ENCODE data around the gene SLC29A2. TPM values are rescaled to one million over a fixed set of nuclear protein-coding genes. Genes with fewer than 3 reads are reported as not detected.

SLC29A2 gene
- polyA plus RNA-seq, 3 donors, result 0.11 to 1.3 TPM; not detected in 1

DNA sequence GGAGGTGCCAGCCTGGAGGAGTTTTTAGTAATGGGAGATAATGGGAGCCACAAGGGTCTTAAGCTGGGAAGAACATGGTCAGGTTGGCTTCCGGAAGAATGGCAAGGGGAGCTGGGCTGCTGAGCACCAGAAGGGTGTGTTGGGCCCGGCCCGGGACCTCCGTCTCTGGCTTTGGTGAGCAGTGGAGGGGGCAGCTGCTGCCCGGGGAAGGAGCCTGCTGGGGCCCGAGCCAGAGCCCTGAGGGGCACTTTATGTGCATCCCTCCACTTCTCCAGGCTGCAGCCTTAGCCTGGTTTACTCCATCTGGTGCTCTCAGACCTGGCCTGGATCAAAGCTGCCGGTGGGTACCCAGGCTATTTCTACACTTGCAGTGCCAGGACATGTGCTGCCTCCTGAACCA is 40.5 kb upstream of the SLC29A2 start:
- Histone ChIP-seq H3K4me3 (replicated peaks in 1 of 3; ENCODE audit: low read depth in 2 of 3, low read length in 3 of 3) (no peak overlapping the region), H3K36me3 (replicated peaks in 1 of 2; ENCODE audit: control insufficient read depth in 1 of 2, insufficient read depth in 2 of 2, low read length in 2 of 2) (no peaks in the 10 kb centered on the region), H3K9ac (ENCODE audit: insufficient read depth, low read length, poor library complexity, severe bottlenecking) (no peak overlapping the region), H3K79me2 (ENCODE audit: insufficient read depth, low read length) (no peaks in the 10 kb centered on the region), H2AFZ (ENCODE audit: insufficient read depth, low read depth, low read length, poor library complexity, severe bottlenecking) (no peak overlapping the region), H4K20me1 (ENCODE audit: insufficient read depth, low read length) (no peaks in the 10 kb centered on the region), H3K4me1 (ENCODE audit: control insufficient read depth in 1 of 2, insufficient read depth in 2 of 2, low read length in 2 of 2) (peaks cover 7 to 12% of the 10 kb centered on the region in 2 donors), H3K4me2 (replicated peaks; ENCODE audit: extremely low read depth, low read length, poor library complexity, severe bottlenecking) (no peak overlapping the region), H3K9me3 (replicated peaks in 1 of 2; ENCODE audit: control insufficient read depth in 1 of 2, insufficient read depth in 1 of 2, low read length in 2 of 2) (no peaks in the 10 kb centered on the region), H3K27me3 (ENCODE audit: control insufficient read depth in 2 of 2, insufficient read depth in 2 of 2, low read length in 2 of 2) (peaks cover 0 to 25% of the 10 kb centered on the region in 2 donors), H3K27ac (ENCODE audit: low read depth in 1 of 2, low read length in 2 of 2) (no peak overlapping the region)
- WGBS (ENCODE audit: insufficient coverage), result 88% methylated on average over 7 of the region's 7 CpGs
- peak overlapping the region in 1 of 7 donors; percentile 9 for H3K27ac Mint-ChIP-seq
- peaks cover 28 to 46% (median 40%) of the 10 kb centered on the region in 3 donors for H3K27me3 Mint-ChIP-seq (ENCODE audit: low read depth in 3 of 3)
- H3K36me3 Mint-ChIP-seq, result no peaks in the 10 kb centered on the region
- H3K4me1 Mint-ChIP-seq, result peaks cover 4% of the 10 kb centered on the region
- TF ChIP-seq, protein P1, sequence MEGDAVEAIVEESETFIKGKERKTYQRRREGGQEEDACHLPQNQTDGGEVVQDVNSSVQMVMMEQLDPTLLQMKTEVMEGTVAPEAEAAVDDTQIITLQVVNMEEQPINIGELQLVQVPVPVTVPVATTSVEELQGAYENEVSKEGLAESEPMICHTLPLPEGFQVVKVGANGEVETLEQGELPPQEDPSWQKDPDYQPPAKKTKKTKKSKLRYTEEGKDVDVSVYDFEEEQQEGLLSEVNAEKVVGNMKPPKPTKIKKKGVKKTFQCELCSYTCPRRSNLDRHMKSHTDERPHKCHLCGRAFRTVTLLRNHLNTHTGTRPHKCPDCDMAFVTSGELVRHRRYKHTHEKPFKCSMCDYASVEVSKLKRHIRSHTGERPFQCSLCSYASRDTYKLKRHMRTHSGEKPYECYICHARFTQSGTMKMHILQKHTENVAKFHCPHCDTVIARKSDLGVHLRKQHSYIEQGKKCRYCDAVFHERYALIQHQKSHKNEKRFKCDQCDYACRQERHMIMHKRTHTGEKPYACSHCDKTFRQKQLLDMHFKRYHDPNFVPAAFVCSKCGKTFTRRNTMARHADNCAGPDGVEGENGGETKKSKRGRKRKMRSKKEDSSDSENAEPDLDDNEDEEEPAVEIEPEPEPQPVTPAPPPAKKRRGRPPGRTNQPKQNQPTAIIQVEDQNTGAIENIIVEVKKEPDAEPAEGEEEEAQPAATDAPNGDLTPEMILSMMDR (IDR thresholded peaks at IDR 0.05), result no peak
- intact Hi-C loops (cut with micrococcal nuclease), result loop anchor here in 1 of 2 donors (10.0 kb wide), 1 partner anchor 433 kb away; the partner anchor contains the start of gene RCE1
- no peak overlapping the region for H3K4me3 Mint-ChIP-seq
- no peak for DNase-seq
- peaks cover 0 to 2% (median 0%) of the 10 kb centered on the region in 7 donors for H3K9me3 Mint-ChIP-seq

DNA sequence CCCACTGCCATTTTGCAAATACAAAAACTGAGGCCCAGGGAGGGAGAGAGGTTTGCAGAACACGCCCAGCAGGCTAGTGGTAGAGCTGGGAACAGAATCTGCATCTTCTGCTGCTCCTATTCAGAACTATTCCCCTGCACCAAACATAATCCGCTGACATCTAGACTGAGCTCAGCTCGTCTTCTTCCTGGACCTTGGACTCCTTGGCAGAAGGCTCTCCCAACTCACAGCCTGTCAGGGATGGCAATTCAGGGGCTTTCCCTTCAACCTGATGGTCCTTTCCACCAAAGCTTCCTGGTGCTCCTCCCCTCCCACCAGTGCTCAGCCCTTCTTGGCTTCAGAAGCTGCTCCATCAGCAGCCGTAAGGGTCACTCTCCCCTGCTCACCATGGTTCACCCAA is 39.8 kb upstream of the SLC29A2 start:
- peaks cover 0 to 2% (median 0%) of the 10 kb centered on the region in 7 donors for H3K9me3 Mint-ChIP-seq
- intact Hi-C loops (cut with micrococcal nuclease), result loop anchor here in 1 of 2 donors (10.0 kb wide), 1 partner anchor 433 kb away; the partner anchor contains the start of gene RCE1
- Histone ChIP-seq H3K9me3 (replicated peaks in 1 of 2; ENCODE audit: control insufficient read depth in 1 of 2, insufficient read depth in 1 of 2, low read length in 2 of 2) (no peaks in the 10 kb centered on the region), H4K20me1 (ENCODE audit: insufficient read depth, low read length) (no peaks in the 10 kb centered on the region), H3K27me3 (ENCODE audit: control insufficient read depth in 2 of 2, insufficient read depth in 2 of 2, low read length in 2 of 2) (peaks cover 0 to 25% of the 10 kb centered on the region in 2 donors), H3K4me3 (replicated peaks in 1 of 3; ENCODE audit: low read depth in 2 of 3, low read length in 3 of 3) (no peak overlapping the region), H3K4me1 (ENCODE audit: control insufficient read depth in 1 of 2, insufficient read depth in 2 of 2, low read length in 2 of 2) (peaks cover 7 to 12% of the 10 kb centered on the region in 2 donors), H3K4me2 (replicated peaks; ENCODE audit: extremely low read depth, low read length, poor library complexity, severe bottlenecking) (no peak overlapping the region), H3K79me2 (ENCODE audit: insufficient read depth, low read length) (no peaks in the 10 kb centered on the region), H3K27ac (ENCODE audit: low read depth in 1 of 2, low read length in 2 of 2) (no peak overlapping the region), H3K36me3 (replicated peaks in 1 of 2; ENCODE audit: control insufficient read depth in 1 of 2, insufficient read depth in 2 of 2, low read length in 2 of 2) (no peaks in the 10 kb centered on the region), H3K9ac (ENCODE audit: insufficient read depth, low read length, poor library complexity, severe bottlenecking) (no peak overlapping the region), H2AFZ (ENCODE audit: insufficient read depth, low read depth, low read length, poor library complexity, severe bottlenecking) (no peak overlapping the region)
- peaks cover 4% of the 10 kb centered on the region for H3K4me1 Mint-ChIP-seq
- 85% methylated on average over 3 of the region's 4 CpGs for WGBS (ENCODE audit: insufficient coverage)
- H3K27me3 Mint-ChIP-seq (ENCODE audit: low read depth in 3 of 3), result peaks cover 28 to 41% (median 40%) of the 10 kb centered on the region in 3 donors
- no peaks in the 10 kb centered on the region for H3K36me3 Mint-ChIP-seq
- TF ChIP-seq, protein P1 (IDR thresholded peaks at IDR 0.05), result no peak
- H3K27ac Mint-ChIP-seq, result peak overlapping the region in 1 of 7 donors; percentile 73
- no peak for DNase-seq
- H3K4me3 Mint-ChIP-seq, result no peak overlapping the region

Measured in CD14-positive monocyte (primary cell).